ENCODE data around the gene SNN. TPM values are rescaled to one million over a fixed set of nuclear protein-coding genes. Genes with fewer than 3 reads are reported as not detected.

SNN gene
- total and polyA plus RNA-seq, 4 donors, result 9.4 to 29.0 (median 18.9) TPM

- Histone ChIP-seq H3K9me3 (ENCODE audit: control insufficient read depth in 4 of 4, insufficient read depth in 3 of 4, low read length in 3 of 4) (no peaks in the 10 kb centered on the region), H3K4me3 (no peak overlapping the region), H3K4me1 (ENCODE audit: control insufficient read depth in 5 of 5, insufficient read depth in 5 of 5, low read length in 5 of 5) (peaks cover 1 to 8% (median 6%) of the 10 kb centered on the region in 5 donors), H3K27me3 (ENCODE audit: control insufficient read depth in 3 of 3, insufficient read depth in 3 of 3, low read length in 2 of 3) (no peaks in the 10 kb centered on the region), H3K9ac (ENCODE audit: insufficient read depth in 1 of 2, low read length in 2 of 2) (no peak overlapping the region), H3K36me3 (ENCODE audit: control insufficient read depth in 4 of 4, insufficient read depth in 4 of 4, low read length in 4 of 4) (peaks cover 18 to 42% (median 38%) of the 10 kb centered on the region in 4 donors), H3K27ac (ENCODE audit: low read depth in 1 of 2, low read length in 1 of 2) (no peak overlapping the region)
- DNase-seq, result no peak
- TF ChIP-seq, protein P1, sequence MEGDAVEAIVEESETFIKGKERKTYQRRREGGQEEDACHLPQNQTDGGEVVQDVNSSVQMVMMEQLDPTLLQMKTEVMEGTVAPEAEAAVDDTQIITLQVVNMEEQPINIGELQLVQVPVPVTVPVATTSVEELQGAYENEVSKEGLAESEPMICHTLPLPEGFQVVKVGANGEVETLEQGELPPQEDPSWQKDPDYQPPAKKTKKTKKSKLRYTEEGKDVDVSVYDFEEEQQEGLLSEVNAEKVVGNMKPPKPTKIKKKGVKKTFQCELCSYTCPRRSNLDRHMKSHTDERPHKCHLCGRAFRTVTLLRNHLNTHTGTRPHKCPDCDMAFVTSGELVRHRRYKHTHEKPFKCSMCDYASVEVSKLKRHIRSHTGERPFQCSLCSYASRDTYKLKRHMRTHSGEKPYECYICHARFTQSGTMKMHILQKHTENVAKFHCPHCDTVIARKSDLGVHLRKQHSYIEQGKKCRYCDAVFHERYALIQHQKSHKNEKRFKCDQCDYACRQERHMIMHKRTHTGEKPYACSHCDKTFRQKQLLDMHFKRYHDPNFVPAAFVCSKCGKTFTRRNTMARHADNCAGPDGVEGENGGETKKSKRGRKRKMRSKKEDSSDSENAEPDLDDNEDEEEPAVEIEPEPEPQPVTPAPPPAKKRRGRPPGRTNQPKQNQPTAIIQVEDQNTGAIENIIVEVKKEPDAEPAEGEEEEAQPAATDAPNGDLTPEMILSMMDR (IDR thresholded peaks at IDR 0.05; ENCODE audit: control extremely low read depth, extremely low read depth), result no peak
- WGBS, 2 donors, result 89 to 91% methylated on average over 8 of the region's 8 CpGs
- no peak for ATAC-seq (ENCODE audit: insufficient read depth, low FRiP score)
Measured at GRCh38 chr16:11692171-11692570, 23.9 kb downstream of the SNN start.

- Histone ChIP-seq H3K27ac (ENCODE audit: low read depth in 1 of 2, low read length in 1 of 2) (no peak overlapping the region), H3K9me3 (ENCODE audit: control insufficient read depth in 4 of 4, insufficient read depth in 3 of 4, low read length in 3 of 4) (no peaks in the 10 kb centered on the region), H3K4me3 (no peak overlapping the region), H3K4me1 (ENCODE audit: control insufficient read depth in 5 of 5, insufficient read depth in 5 of 5, low read length in 5 of 5) (peaks cover 1 to 8% (median 6%) of the 10 kb centered on the region in 5 donors), H3K27me3 (ENCODE audit: control insufficient read depth in 3 of 3, insufficient read depth in 3 of 3, low read length in 2 of 3) (no peaks in the 10 kb centered on the region), H3K9ac (ENCODE audit: insufficient read depth in 1 of 2, low read length in 2 of 2) (no peak overlapping the region), H3K36me3 (ENCODE audit: control insufficient read depth in 4 of 4, insufficient read depth in 4 of 4, low read length in 4 of 4) (peaks cover 15 to 42% (median 38%) of the 10 kb centered on the region in 4 donors)
- DNase-seq (no peak), ATAC-seq (ENCODE audit: insufficient read depth, low FRiP score) (no peak)
- WGBS, 2 donors, result 93 to 94% methylated on average over 6 of the region's 6 CpGs
- TF ChIP-seq, protein P1 (IDR thresholded peaks at IDR 0.05; ENCODE audit: control extremely low read depth, extremely low read depth), result no peak
Measured at GRCh38 chr16:11692651-11693050, 24.4 kb downstream of the SNN start.

DNA sequence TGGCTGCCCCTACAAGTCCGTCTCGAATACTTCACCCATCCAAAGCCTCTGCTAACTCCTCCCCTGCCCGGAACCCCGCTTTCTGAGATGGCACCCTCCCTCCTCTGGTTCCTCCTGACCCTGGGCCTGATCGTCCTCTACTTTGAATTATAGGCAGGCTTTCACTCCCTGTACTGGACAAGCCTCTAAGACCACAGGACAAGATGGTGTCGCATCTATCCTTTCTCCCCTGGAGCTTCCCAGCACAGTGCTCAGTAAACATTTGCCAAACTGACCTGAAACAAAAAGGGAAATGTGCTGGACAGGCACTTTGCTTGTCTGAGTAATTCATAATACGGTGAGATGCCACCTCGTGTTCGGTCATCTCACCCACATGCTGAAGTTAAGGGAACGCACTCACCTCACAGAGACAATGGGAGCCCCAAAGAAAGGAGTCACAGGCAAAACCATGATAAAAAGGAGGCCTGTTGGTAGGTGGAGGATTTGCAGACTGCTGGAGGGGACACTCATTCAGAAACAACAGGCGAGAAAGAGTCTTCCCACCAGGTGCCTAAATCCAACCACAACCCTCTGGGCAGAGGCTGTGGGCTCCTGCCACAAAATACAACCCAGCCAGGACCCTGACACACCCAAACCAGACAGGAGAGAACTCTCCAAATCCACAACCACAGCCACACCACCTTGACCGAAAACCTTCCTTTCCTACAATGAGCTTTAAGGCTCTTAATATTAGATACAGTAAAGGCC, 28.2 kb downstream of the SNN start:
- Histone ChIP-seq H3K9me3 (ENCODE audit: control insufficient read depth in 4 of 4, insufficient read depth in 3 of 4, low read length in 3 of 4) (no peaks in the 10 kb centered on the region), H3K4me1 (ENCODE audit: control insufficient read depth in 5 of 5, insufficient read depth in 5 of 5, low read length in 5 of 5) (peaks cover 0 to 3% (median 2%) of the 10 kb centered on the region in 5 donors), H3K36me3 (ENCODE audit: control insufficient read depth in 4 of 4, insufficient read depth in 4 of 4, low read length in 4 of 4) (peaks cover 10 to 48% (median 36%) of the 10 kb centered on the region in 4 donors), H3K27ac (ENCODE audit: low read depth in 1 of 2, low read length in 1 of 2) (no peak overlapping the region), H3K9ac (ENCODE audit: insufficient read depth in 1 of 2, low read length in 2 of 2) (no peak overlapping the region), H3K27me3 (ENCODE audit: control insufficient read depth in 3 of 3, insufficient read depth in 3 of 3, low read length in 2 of 3) (no peaks in the 10 kb centered on the region), H3K4me3 (no peak overlapping the region)
- ATAC-seq (ENCODE audit: insufficient read depth, low FRiP score) (no peak), DNase-seq (no peak)
- WGBS, 2 donors, result 93 to 98% methylated on average over 12 of the region's 12 CpGs
- TF ChIP-seq, protein P1 (IDR thresholded peaks at IDR 0.05; ENCODE audit: control extremely low read depth, extremely low read depth), result no peak

Data from lung (tissue), 12 donors.